Dedifferentiated amniotic fluid mesenchymal stem cell (primary cell): Measurements from ENCODE around the gene TUT4.

Experiments
- DNase-seq: peaks from one replicate; pipeline ENCODE4 v3.0.0-alpha.2; 2016; ENCODE audit errors: extremely low spot score

TUT4 gene

GRCh38 chr1:52571783-52572182 is 18.9 kb upstream of the TUT4 start:
- DNase-seq: no peak

- DNase-seq: no peak
Measured at GRCh38 chr1:52569449-52570210, 16.7 kb upstream of the TUT4 start.

DNA sequence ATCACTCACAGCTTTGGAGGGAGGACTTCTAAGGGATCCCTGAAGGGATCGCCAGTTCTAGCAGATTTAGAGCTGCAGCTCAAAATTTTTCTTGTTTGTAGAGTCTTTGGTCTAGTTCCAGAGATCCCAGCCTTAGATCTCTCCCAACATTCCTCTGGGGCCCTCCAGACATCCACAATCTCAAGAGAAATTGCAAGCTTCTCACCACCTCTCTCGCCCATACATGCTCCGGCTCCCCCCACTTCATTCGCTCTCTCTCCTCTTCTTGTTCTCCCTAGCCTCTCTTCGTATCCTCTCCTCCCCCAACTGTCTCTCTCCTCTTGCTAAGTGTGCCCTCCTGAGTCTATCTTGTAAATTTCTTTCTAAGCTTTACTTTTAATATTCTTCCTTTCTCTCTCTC is 15.1 kb upstream of the TUT4 start:
- DNase-seq: no peak

GRCh38 chr1:52562766-52563165 is 9.9 kb upstream of the TUT4 start:
- DNase-seq: no peak

- DNase-seq: no peak
Measured at GRCh38 chr1:52559875-52560274, 7.0 kb upstream of the TUT4 start.

- no peak for DNase-seq
Measured at GRCh38 chr1:52558941-52559340, 6.0 kb upstream of the TUT4 start.

DNA sequence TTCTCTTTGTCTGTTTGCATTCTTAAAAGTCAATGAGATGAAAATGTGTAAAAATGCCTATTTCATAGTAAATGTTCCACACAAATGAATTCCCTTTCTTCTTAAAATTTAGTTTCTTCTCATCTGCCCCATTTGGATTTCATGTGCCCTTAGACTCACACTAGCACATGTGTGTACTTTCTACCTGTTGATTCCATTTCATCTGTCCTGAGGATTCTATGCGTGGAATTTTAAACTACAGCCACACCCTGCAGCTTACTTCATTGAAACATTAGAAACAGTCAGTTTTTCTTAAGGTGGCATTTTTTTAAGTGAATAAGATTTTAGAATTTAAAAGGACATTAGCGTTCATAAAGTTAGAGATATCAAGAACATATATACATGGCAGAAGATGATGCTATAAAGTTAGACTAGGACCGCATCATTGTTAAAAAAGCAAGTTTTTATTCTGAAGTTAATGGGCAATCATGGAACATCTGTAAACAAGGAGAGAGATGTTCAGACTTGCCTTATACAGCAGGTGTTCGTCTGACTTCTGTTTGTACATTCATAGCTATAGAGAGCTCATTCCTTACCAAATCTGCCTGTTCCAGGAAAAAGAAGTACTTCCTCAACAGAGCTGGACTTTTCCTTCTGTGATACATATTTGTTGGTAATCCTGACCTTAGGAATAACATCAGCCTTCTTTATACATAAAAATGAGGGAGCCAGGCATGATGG is 3.9 kb upstream of the TUT4 start:
- no peak for DNase-seq

- DNase-seq: no peak
Measured at GRCh38 chr1:52554756-52555155, 1.9 kb upstream of the TUT4 start.

- no peak for DNase-seq
Measured at GRCh38 chr1:52554267-52554640, 1.4 kb upstream of the TUT4 start.

DNA sequence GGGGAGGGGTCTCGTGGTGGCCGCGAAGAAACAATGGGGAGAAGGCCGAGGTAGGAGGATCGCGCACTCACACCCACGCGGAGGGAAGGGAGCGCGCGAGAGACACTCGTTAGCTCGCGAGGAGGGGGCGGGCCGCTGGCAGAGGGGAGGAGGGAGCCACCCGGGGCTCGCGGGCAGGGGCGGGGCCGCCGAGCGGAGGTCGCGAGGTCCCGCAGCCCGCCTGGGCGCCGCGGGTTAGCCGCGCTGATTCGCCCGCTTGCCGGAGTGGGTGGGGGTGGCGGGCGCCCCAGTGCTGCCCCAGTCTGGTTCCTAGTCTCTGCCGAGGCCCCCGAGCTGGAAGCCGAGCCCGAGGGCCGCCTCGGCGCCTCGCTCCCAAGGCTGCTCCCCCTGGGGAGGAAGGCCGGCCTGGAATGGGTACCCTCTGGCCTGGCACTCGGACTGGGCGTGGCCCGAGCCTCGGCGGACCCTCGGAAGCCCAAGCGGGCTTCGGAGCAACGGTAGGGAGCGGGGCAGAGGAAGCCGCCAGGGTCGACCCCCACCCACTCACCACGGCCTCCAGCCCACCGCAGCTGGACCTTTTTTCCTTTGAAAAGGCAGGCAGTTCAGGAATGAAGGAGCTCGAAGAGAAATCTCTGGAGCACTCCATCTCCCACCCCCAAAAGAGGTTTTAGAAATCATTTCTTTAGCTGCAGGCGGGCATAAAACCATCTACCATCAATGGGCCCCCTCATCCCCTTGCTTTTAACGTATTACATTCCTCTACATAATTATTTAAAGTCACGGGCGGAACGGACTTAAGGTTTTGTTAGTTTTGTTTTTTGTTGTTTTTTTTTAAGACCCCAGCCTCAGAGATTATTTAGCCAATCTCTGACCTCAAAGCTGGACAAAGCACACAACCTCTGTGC is 722 bp upstream of the TUT4 start:
- peak; percentile 87 for DNase-seq

DNA sequence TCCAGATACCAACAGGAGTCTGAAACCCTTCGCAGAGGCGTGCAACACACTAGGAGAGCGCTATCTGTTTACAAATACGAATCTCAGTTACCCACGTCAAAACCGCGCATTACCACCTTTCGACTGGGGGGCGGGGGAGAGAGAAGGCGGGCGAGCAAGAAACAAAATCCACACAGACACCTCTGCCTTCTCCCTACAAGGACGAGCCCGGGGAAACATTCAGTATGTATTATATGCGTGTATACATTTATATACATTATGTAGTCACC is 722 bp downstream of the TUT4 start:
- DNase-seq: peak; percentile 49

DNA sequence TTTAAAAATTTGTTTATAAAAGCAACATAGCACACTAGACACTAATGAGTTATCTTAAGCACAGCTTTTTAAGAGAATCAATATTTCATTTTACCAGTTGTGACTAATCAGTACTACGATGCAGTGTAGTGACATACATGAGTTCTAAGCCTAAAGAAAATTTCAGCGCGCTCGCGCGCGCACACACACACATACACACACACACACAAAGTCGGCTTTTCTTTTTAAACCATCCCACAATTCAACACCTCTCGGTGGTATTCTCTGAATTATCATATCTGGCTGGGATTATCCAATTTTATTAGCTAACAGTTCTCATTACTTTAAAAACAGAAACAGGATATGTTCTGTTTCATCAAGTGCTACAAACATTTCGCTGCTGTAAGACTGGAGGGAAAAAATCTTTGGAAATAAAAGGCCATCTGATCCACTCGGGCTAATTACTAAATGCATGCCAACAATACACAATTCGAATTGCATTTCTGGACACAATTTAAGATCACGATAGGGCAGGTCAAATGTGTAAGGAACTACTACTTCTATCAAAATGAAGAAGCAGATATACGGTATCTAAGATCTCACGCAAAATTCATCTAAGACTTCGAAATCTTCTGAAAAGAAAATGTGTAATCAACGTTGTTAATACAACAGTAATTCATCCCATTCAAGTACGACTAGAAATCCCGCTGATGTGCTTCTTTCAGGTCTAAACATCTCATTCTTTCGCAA is 1.2 kb downstream of the TUT4 start:
- DNase-seq: peak; percentile 16

DNA sequence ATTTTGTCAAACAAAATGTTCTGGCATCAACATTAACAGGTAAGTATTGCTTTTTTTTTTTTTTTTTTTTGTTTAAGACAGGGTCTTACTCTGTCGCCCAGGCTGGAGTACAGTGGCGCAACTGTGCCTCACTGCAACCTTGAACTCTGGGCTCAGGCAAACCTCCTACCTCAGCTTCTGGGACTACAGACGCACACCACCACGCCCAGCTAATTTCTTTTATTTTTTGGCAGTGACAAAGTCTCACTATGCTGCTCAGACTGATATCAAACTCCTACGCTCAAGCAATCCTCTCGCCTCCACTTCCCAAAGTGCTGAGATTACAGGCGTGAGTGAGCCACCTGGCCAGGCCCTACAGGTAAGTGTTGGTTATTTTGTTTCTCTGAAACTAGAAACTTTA is 2.4 kb downstream of the TUT4 start:
- DNase-seq: no peak

DNA sequence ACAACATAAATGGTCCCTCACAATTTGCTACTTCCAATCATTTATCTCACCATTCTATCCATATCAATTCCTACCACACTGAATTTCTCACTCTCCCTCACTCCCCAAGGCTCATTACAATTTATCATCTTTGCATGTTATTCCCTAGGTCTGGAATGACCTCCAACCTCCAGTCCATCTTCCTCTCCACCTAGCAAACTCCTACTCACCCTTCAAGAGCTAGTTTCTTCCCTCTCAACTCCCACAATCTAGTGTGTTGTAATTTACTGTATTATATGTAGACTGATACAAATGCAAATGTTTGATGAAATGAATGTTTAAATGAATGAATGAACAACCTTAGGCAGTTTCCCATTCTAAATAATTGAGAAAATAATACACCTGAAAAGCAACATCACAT is 3.6 kb downstream of the TUT4 start:
- no peak for DNase-seq

DNA sequence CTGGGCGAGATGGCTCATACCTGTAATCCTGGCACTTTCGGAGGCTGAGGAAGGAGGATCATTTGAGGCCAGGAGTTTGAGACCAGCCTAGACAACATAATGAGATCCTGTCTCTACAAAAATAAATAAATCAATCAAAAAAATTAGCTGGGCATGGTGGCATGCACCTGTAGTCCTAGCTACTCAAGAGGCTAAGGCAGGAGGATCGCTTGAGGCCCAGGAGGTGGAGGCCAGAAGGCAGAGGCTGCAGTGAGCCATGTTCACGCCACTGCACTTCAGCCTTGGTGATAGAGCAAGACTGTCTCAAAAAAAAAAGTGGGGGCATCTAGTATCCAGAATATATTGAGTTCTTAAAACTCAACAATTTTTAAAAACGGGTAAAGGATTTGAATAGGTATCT is 6.0 kb downstream of the TUT4 start:
- no peak for DNase-seq

DNA sequence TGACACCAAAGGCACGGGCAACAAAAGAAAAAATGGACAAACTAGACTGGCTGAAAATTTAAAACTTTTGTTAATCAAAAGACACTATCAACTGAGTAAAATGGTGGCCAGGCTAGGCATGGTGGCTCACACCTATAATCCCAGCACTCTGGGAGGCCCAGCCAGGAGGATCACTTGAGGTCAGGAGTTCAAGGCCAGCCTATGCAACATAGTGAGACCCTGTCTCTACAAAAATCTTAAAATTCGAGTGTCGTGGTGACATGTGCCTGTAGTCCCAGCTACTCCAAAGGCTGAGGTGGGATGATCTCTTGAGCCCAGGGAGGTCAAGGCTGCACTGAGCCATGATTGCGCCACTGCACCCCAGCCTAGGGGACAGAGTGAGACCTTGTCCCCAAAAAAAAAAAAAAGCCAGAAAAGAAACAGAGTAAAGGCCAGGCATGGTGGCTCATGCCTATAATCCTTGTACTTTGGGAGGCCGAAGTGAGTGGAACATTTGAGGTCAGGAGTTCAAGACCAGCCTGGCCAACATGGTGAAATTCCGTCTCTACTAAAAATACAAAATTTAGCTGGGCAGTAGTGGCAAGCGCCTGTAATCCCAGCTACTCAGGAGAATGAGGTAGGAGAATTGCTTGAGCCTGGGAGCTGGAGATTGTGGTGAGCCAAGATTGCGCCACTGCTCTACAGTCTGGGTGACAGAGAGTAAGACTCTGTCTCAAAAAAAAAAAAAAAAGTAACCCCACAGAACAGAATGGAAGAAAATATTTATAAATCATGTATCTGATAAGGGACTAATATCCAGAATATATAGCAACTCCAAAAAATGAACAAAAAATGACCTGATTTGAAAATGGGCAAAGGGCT is 8.0 kb downstream of the TUT4 start:
- DNase-seq: no peak

GRCh38 chr1:52542085-52542688 is 10.7 kb downstream of the TUT4 start:
- DNase-seq: no peak

DNA sequence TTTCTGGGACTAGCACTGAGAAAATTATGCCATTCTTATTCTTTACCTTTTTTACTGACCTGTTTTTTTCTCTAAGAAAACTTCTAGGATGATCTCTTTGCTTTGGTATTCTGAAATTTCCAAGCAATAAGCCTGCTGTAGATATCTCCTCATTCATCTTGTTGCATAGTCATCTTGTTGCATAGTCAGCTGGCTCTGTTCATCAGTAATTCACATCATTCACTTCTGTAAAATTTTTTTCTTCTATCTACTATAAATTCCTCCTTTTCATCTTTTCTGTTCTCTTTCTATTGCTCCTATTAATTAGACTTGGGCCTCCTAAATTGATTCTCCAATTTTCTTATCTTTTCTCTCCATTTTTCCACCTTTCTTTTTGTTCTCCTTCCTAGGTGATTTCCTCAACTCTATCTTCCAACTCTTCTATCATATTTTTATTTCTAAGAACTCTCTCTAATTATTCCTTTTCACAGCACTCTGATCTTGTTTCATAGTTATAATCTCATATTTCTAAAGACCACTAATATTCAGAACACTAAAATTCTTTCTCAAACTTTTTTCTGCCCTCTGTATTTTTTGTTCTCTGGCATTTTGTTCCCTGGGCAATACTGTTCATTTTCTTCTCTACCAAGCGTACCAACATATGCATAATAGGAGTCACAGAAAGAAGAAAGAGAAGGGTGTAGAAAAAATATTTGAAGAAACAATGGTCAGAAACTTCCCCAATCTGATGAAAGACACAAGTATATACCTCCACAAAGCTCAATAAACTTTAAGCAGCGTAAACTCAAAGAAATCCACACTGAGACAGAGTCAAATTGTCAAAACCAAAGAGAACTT is 17.7 kb downstream of the TUT4 start:
- no peak for DNase-seq

GRCh38 chr1:52533713-52534112 is 19.2 kb downstream of the TUT4 start:
- no peak for DNase-seq
